Kidney epithelial cell (primary cell): ENCODE measurements around the gene RAMACL. TPM values are rescaled to one million over a fixed set of nuclear protein-coding genes. Genes with fewer than 3 reads are reported as not detected.

Experiments used
- DNase-seq: peaks from one replicate; pipeline ENCODE4 v3.0.0-alpha.2; 2010; ENCODE audit warnings: low read depth
- H3K27me3 ChIP-seq: 2 replicates; pipeline ENCODE4 v1.6.0; 2011; ENCODE audit warnings: low read length; ENCODE audit not compliant: control insufficient read depth, insufficient read depth
- H3K36me3 ChIP-seq: 2 replicates; pipeline ENCODE4 v1.5.1; 2011; ENCODE audit warnings: low read length; ENCODE audit not compliant: control insufficient read depth, insufficient read depth
- H3K4me3 ChIP-seq: 2 replicates; pipeline ENCODE4 v1.5.1; 2011; ENCODE audit warnings: low read depth, mild to moderate bottlenecking, control low read depth, low read length
- CTCF ChIP-seq: IDR thresholded peaks from 2 replicates; pipeline ENCODE4 v1.5.1; 2011; ENCODE audit warnings: mild to moderate bottlenecking, moderate library complexity, low read length, control low read depth, inconsistent platforms; ENCODE audit not compliant: insufficient read depth, poor library complexity, severe bottlenecking
- total RNA-seq: library from RNA; depleted of rRNA; stranded (reverse); fragments of >200 nt; gene quantifications from 2 replicates; pipeline ENCODE4 v1.2.3, GENCODE V29; 2015

RAMACL gene
- total RNA-seq, 1 donor from 2014 or later, result 0.88 TPM

GRCh38 chr6:166589786-166590574, 3.5 kb upstream of the RAMACL start:
- DNase-seq, result no peak
- Histone ChIP-seq H3K36me3 (no peaks in the 10 kb centered on the region), H3K27me3 (no peaks in the 10 kb centered on the region), H3K4me3 (no peak overlapping the region)
- TF ChIP-seq CTCF, result no peak

GRCh38 chr6:166589337-166589731, 2.9 kb upstream of the RAMACL start:
- Histone ChIP-seq H3K4me3 (no peak overlapping the region), H3K27me3 (no peaks in the 10 kb centered on the region), H3K36me3 (no peaks in the 10 kb centered on the region)
- peak; percentile 2 for TF ChIP-seq CTCF
- no peak for DNase-seq

GRCh38 chr6:166588691-166589336, 2.3 kb upstream of the RAMACL start:
- no peak overlapping the region for H3K4me3 ChIP-seq
- H3K36me3 ChIP-seq, result no peaks in the 10 kb centered on the region
- no peak for DNase-seq
- TF ChIP-seq CTCF, result no peak
- H3K27me3 ChIP-seq, result no peaks in the 10 kb centered on the region

- Histone ChIP-seq H3K27me3 (no peaks in the 10 kb centered on the region), H3K36me3 (no peaks in the 10 kb centered on the region), H3K4me3 (no peak overlapping the region)
- no peak for TF ChIP-seq CTCF
- DNase-seq, result no peak
Observed at GRCh38 chr6:166587631-166588413, 1.3 kb upstream of the RAMACL start.

- no peak for TF ChIP-seq CTCF
- DNase-seq, result no peak
- H3K4me3 ChIP-seq, result no peak overlapping the region
- no peaks in the 10 kb centered on the region for H3K27me3 ChIP-seq
- H3K36me3 ChIP-seq, result no peaks in the 10 kb centered on the region
Observed at GRCh38 chr6:166584853-166585429, 1.5 kb downstream of the RAMACL start.
